ENCODE measurements around the gene EFCAB6. TPM values are rescaled to one million over a fixed set of nuclear protein-coding genes. Genes with fewer than 3 reads are reported as not detected.

The EFCAB6 gene
- total and polyA plus RNA-seq, 10 of the 15 experiments (the other 5 are each of a cell fraction or from before 2014, with no cell fraction given) = 0.05 to 0.42 (median 0.19) TPM

DNA sequence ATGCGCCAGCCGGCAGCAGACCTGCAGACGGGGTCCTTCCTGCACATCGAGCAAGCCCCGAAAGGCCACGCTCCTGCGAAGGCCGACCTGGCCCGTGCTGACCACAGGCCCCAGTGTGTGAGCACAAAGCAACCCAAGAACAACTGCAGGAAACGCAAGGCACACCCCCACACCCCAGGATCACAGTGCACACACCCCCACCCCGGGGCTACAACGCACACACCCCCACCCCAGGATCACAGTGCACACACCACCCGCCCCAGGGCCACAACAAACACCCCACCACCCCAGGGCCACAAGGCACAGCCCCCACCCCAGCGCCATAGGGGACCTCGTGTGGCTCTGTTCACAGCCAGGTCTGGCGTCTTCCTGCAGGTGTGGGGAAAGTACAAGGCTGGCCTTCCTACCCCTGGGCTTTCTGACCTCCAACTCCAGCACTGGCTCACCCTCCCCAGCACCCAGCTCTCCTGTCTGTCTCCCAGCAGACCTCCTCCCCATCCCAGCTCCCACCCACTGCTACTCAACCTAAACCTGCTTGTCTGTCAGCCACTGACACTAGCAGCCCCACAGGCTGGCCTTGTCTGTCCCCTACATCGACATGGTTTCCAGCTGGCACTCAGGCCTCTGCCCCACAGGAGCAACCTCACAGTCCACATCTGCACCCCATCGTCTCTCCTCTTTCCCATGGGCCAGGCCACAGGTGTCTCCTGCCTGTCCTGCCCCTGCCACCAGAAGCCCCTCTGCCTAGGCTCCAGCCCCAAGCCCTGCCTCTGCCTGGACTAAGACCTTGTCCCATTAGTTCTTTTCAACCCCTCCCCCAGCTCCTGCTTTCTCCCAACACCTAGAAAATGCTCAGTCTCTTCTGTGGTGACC lies 20.5 kb upstream of the EFCAB6 start:
- CTCF ChIA-PET = no interaction called here
- SMC1A ChIA-PET (ENCODE audit: uncharacterized antibody, unreplicated experiment) = no interaction called here
- Histone ChIP-seq H3K4me3 (no peak overlapping the region), H3K27me3 (replicated peaks in 1 of 2; ENCODE audit: control insufficient read depth in 2 of 2, insufficient read depth in 2 of 2, low read length in 1 of 2) (no peaks in the 10 kb centered on the region; a peak in 1 of 4 replicates), H3K4me2 (ENCODE audit: control insufficient read depth, insufficient read depth) (no peak overlapping the region), H2AFZ (ENCODE audit: control insufficient read depth, low read depth, low read length) (no peak overlapping the region), H3K9ac (ENCODE audit: control insufficient read depth, insufficient read depth, low read length) (no peak overlapping the region), H3K9me3 (replicated peaks; ENCODE audit: control insufficient read depth, insufficient read depth, low read length) (no peaks in the 10 kb centered on the region), H3K79me2 (ENCODE audit: control insufficient read depth, insufficient read depth, low read length) (no peaks in the 10 kb centered on the region), H4K20me1 (ENCODE audit: control insufficient read depth, insufficient read depth) (no peaks in the 10 kb centered on the region), H3K27ac (ENCODE audit: control insufficient read depth, insufficient read depth) (no peak overlapping the region), H3K36me3 (ENCODE audit: control insufficient read depth in 2 of 2, insufficient read depth in 2 of 2, low read length in 1 of 2) (no peaks in the 10 kb centered on the region), H3K4me1 (ENCODE audit: control insufficient read depth, insufficient read depth, low read length) (no peaks in the 10 kb centered on the region)
- FAIRE-seq (no peak), ATAC-seq (no peak), DNase-seq (ENCODE audit: low read depth, low spot score) (no peak)
- TF ChIP-seq CHD4 (IDR thresholded peaks at IDR 0.05) = no peak
- TF ChIP-seq ZNF274 (IDR thresholded peaks at IDR 0.05; ENCODE audit: insufficient read depth, insufficient read length) = no peak
- no peak for TF ChIP-seq CHD1 (IDR thresholded peaks at IDR 0.05; ENCODE audit: low read depth, low read length)
- 36% methylated on average over 17 of the region's 18 CpGs for WGBS (ENCODE audit: insufficient coverage, insufficient replicate concordance, low lambda C conversion rate, missing lambda C conversion rate)
- intact Hi-C loops (cut with micrococcal nuclease; ENCODE audit: unreplicated experiment) (no loop called here), in situ Hi-C loops (cut with MboI) (no loop called here)
- BruUV-seq (replicated peaks) = no TSS peak
- POLR2A ChIA-PET = no interaction called here
- RAD21 ChIA-PET (ENCODE audit: unreplicated experiment) = no interaction called here

DNA sequence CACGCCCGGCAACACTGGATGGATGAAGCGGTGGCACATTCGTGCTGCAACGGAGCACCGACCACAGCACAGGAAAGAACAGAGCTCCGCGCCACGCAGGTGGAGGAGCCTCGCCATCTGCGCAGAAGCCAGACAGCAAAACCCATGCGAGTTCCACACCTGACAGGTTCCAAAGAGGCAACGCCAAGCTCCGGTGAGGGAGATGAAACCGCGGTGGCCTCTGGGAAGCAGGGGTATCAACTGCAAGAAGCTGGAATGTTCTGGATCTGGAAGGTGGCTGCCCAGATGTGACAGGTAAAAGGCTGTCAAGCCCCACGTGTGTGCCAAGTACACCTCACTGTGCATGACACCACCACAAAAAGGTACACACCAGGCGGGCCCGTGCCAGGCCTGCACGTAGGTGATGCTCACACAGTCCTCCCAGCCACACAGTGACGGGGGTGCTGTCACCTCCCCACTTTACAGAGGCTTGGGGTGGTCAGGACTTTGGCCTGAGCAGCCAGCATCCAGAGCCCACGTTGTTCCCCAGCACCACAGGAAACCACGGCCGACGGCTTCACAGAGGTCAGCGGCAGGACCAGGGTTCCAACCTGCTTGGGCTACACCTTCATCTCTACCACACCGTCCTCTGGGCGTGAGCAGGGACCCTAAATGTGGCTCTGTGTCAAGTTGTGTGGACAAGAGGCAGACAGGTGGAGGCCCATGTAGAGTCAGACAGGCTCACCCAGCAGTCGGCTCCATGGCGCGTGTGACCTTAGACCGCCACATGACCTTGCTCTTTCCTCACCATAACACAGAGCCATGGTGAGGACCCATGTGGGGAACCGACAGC lies 19.7 kb upstream of the EFCAB6 start:
- WGBS (ENCODE audit: insufficient coverage, insufficient replicate concordance, low lambda C conversion rate, missing lambda C conversion rate) = 39% methylated on average over 30 of the region's 33 CpGs
- BruUV-seq (replicated peaks) = no TSS peak
- H4K20me1 ChIP-seq (ENCODE audit: control insufficient read depth, insufficient read depth) = no peaks in the 10 kb centered on the region
- no peak overlapping the region for H3K27ac ChIP-seq (ENCODE audit: control insufficient read depth, insufficient read depth)
- ChIA-PET POLR2A (no interaction called here), CTCF (no interaction called here), SMC1A (ENCODE audit: uncharacterized antibody, unreplicated experiment) (no interaction called here), RAD21 (ENCODE audit: unreplicated experiment) (no interaction called here)
- DNase-seq (ENCODE audit: low read depth, low spot score) (no peak), FAIRE-seq (no peak), ATAC-seq (no peak)
- H3K9ac ChIP-seq (ENCODE audit: control insufficient read depth, insufficient read depth, low read length) = no peak overlapping the region
- H2AFZ ChIP-seq (ENCODE audit: control insufficient read depth, low read depth, low read length) = no peak overlapping the region
- H3K4me2 ChIP-seq (ENCODE audit: control insufficient read depth, insufficient read depth) = no peak overlapping the region
- H3K79me2 ChIP-seq (ENCODE audit: control insufficient read depth, insufficient read depth, low read length) = no peaks in the 10 kb centered on the region
- no peak overlapping the region for H3K4me3 ChIP-seq
- H3K9me3 ChIP-seq (replicated peaks; ENCODE audit: control insufficient read depth, insufficient read depth, low read length) = no peaks in the 10 kb centered on the region
- H3K36me3 ChIP-seq (ENCODE audit: control insufficient read depth in 2 of 2, insufficient read depth in 2 of 2, low read length in 1 of 2) = no peaks in the 10 kb centered on the region
- H3K4me1 ChIP-seq (ENCODE audit: control insufficient read depth, insufficient read depth, low read length) = no peaks in the 10 kb centered on the region
- in situ Hi-C loops (cut with MboI) (no loop called here), intact Hi-C loops (cut with micrococcal nuclease; ENCODE audit: unreplicated experiment) (no loop called here)
- H3K27me3 ChIP-seq (replicated peaks in 1 of 2; ENCODE audit: control insufficient read depth in 2 of 2, insufficient read depth in 2 of 2, low read length in 1 of 2) = no peaks in the 10 kb centered on the region; a peak in 1 of 4 replicates
- no peak for TF ChIP-seq NRF1 (conservative IDR thresholded peaks at IDR 0.05; ENCODE audit: low read depth, low read length)
- TF ChIP-seq RUNX3 (IDR thresholded peaks at IDR 0.05; ENCODE audit: low read length) = no peak
- TF ChIP-seq, protein P1, sequence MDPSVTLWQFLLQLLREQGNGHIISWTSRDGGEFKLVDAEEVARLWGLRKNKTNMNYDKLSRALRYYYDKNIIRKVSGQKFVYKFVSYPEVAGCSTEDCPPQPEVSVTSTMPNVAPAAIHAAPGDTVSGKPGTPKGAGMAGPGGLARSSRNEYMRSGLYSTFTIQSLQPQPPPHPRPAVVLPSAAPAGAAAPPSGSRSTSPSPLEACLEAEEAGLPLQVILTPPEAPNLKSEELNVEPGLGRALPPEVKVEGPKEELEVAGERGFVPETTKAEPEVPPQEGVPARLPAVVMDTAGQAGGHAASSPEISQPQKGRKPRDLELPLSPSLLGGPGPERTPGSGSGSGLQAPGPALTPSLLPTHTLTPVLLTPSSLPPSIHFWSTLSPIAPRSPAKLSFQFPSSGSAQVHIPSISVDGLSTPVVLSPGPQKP (IDR thresholded peaks at IDR 0.05; ENCODE audit: low read depth, low read length) = no peak
- TF ChIP-seq, protein P2, sequence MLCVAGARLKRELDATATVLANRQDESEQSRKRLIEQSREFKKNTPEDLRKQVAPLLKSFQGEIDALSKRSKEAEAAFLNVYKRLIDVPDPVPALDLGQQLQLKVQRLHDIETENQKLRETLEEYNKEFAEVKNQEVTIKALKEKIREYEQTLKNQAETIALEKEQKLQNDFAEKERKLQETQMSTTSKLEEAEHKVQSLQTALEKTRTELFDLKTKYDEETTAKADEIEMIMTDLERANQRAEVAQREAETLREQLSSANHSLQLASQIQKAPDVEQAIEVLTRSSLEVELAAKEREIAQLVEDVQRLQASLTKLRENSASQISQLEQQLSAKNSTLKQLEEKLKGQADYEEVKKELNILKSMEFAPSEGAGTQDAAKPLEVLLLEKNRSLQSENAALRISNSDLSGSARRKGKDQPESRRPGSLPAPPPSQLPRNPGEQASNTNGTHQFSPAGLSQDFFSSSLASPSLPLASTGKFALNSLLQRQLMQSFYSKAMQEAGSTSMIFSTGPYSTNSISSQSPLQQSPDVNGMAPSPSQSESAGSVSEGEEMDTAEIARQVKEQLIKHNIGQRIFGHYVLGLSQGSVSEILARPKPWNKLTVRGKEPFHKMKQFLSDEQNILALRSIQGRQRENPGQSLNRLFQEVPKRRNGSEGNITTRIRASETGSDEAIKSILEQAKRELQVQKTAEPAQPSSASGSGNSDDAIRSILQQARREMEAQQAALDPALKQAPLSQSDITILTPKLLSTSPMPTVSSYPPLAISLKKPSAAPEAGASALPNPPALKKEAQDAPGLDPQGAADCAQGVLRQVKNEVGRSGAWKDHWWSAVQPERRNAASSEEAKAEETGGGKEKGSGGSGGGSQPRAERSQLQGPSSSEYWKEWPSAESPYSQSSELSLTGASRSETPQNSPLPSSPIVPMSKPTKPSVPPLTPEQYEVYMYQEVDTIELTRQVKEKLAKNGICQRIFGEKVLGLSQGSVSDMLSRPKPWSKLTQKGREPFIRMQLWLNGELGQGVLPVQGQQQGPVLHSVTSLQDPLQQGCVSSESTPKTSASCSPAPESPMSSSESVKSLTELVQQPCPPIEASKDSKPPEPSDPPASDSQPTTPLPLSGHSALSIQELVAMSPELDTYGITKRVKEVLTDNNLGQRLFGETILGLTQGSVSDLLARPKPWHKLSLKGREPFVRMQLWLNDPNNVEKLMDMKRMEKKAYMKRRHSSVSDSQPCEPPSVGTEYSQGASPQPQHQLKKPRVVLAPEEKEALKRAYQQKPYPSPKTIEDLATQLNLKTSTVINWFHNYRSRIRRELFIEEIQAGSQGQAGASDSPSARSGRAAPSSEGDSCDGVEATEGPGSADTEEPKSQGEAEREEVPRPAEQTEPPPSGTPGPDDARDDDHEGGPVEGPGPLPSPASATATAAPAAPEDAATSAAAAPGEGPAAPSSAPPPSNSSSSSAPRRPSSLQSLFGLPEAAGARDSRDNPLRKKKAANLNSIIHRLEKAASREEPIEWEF (IDR thresholded peaks at IDR 0.05; ENCODE audit: insufficient replicate concordance, low read depth, low read length) = no peak
- TF ChIP-seq EZH2 (IDR thresholded peaks at IDR 0.05; ENCODE audit: borderline replicate concordance, control insufficient read depth, low read depth, low read length) = no peak
- no peak for TF ChIP-seq ASH2L (IDR thresholded peaks at IDR 0.05; ENCODE audit: borderline replicate concordance, low read depth)

Measured in GM12878 (cell line).